Activated CD8-positive, alpha-beta memory T cell treated with anti-CD3 and anti-CD28 coated beads, Interleukin-2, amount 50 U/mL, for 24 hours (primary cell): ENCODE results near the gene UBXN6.
A peak's percentile ranks its signal among the peaks of the same experiment; 100 is the strongest.

Experiments
- DNase-seq: peaks from one replicate; pipeline ENCODE4 v3.0.0-alpha.2; 2020; ENCODE audit errors: extremely low read depth

Gene UBXN6

DNA sequence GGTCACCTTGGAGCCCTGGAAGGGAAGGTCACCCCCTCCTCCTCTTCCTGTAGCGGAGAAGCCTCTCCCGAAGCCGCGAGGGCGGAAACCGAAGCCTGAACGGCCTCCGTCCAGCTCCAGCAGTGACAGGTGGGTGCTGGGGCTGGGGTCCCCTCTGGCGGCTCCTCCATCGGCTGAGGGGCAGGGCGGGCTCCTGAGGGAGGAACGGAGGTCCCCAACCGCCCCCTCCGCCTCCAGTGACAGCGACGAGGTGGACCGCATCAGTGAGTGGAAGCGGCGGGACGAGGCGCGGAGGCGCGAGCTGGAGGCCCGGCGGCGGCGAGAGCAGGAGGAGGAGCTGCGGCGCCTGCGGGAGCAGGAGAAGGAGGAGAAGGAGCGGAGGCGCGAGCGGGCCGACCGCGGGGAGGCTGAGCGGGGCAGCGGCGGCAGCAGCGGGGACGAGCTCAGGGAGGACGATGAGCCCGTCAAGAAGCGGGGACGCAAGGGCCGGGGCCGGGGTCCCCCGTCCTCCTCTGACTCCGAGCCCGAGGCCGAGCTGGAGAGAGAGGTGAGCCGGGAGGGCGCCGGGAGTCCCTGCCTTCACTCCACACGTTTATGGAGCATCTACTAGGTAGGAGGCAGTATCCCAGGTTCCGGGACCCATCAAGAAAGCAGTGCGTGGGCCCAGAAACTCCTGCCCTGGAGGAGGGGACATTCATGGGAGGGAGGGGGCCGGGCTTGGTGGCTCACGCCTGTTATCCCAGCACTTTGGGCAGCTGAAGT, 36.5 kb upstream of the UBXN6 start:
- no peak for DNase-seq

DNA sequence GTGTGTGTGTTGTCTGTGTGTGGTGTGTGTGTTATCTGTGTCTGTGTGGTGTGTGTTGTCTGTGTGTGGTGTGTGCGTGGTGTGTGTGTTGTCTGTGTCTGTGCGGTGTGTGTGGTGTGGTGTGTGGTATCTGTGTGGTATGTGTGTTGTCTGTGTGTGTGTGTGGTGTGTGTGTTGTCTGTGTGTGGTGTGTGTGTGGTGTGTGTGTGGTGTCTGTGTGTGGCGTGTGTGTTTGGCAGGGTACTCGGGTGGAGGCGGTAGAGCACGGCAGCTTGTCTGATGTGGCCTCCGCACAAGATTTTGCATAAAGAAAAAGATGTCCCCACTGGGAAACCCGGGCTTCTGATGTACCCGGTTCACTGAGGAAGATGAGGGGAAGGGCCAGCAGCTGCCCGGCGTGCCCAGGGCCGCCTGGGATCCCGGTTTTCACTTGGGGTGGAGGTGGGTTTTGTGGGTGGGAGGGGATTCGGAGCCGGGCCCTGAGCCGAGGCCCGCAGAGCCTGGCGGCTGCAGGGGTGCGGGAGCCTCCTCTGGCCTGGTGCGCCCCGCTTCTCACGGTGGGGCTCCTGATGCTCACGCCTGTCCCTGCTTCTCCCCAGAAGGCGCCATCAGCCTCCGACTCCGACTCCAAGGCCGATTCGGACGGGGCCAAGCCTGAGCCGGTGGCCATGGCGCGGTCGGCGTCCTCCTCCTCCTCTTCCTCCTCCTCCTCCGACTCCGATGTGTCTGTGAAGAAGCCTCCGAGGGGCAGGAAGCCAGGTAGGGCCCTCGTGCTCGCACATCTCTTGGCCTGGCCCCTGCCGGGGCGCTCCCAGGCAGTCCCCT, 35.7 kb upstream of the UBXN6 start:
- no peak for DNase-seq

- no peak for DNase-seq
These were observed 34.9 kb upstream of the UBXN6 start for GRCh38 chr19:4492337-4493103.

DNA sequence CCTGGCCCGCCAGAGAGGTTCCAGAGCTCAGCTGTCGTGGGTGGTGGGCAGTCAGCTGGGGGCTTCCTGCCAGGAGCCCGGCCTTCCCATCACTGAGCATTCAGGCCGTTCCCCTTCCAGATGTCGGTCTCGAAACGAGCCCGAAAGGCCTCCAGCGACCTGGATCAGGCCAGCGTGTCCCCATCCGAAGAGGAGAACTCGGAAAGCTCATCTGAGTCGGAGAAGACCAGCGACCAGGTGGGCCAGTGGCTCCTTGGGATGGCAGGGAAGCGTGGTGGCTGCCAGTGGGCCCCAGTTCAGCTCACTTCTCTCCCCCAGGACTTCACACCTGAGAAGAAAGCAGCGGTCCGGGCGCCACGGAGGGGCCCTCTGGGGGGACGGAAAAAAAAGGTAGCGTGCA, 33.9 kb upstream of the UBXN6 start:
- DNase-seq, result no peak

DNA sequence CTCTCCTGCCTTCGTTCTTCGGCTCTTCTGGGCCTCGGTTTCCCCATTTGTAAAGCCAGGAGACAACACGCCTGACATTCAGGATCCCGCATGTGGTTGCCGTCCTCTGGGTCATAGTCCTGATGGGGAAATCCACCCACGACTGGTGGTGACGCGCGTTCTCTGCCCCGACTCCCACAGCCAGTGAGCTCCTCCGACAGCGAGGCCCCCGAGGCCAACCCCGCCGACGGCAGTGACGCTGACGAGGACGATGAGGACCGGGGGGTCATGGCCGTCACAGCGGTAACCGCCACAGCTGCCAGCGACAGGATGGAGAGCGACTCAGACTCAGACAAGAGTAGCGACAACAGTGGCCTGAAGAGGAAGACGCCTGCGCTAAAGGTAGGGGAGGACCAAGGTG, 30.9 kb upstream of the UBXN6 start:
- DNase-seq, result no peak

DNA sequence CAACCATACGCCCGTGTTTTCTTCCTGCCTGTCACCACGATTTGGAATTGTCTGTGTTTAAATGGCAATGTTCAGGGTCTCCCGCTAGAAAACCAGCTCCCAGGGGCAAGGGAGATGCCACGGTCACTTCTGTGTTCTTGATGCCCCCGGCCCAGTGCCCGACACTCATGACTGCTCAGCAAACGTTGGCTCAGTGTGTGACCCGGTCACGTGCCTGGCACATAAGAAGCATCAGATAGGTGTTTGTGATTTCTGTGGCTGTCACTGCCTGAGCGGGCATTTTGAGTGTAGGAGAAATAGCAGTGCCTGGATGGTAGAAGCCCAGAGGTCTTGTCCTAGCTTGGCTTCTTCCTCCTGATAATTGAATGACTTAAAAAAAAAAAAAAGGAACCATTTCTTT, 30.0 kb upstream of the UBXN6 start:
- no peak for DNase-seq

- DNase-seq, result no peak
These were observed 25.8 kb upstream of the UBXN6 start for GRCh38 chr19:4483385-4483784.

GRCh38 chr19:4482721-4483364, 25.2 kb upstream of the UBXN6 start:
- no peak for DNase-seq

DNA sequence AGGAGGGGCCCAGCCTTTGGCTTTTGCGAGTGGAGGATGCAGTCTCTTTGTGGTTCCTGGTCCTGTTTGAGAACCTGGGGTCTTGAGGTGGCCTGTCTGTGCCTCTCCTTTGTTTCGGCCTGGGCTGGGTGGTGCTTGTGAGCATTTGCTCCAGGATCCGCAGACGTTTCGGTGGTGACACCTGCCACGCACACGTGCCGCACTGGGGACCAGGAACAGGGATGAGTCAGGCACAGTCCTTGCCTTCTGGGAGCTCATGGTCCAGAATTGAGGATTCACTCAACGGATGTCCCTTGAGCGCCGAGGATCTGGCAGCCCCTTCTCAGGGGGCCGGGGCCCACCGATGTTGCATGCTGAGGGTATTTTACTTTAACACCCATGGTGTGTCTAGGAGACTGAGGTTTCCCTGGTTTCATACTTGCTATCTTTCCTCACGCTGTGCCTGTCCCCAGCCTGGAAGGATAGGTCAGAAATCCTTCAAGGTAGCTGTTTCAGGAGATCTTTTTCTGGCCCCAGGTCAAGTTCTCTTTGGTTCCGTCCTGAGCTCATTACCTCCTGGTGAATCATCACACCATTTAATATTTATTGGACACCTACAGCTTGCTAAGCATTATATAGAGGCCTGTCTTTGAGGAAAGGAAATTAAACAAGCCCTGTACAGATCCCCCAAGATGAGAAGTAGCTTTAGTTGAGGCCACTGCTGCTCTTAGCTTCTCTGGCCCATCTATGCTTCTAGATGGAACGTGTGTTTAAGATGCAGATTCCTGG, 19.6 kb upstream of the UBXN6 start:
- DNase-seq, result no peak

DNA sequence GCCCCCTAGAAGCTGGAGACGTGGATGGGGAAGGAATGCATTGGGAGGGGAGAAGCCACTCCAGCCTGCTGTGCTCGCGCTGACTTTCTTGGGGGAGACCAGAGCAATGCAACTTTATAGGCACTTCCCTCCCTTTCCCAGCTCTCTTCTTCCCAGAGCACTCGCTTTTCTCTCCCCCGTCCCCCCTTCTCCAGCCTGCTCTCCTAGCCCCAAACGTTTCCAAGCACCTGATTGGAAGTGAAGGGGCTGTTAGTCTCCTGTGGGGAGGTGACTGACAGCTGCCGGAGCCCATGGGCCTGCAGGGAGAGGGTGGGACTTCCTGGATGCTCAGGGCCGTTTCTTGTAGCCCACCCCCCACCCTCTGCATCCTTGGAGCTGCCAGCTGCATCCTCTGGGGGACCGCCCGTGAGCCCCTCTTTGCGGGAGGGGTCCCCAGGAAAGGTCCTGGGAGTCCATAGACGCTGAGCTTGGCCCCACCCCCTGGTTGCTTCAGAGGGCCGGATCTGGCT, 17.0 kb upstream of the UBXN6 start:
- DNase-seq, result no peak

GRCh38 chr19:4473763-4474513, 16.3 kb upstream of the UBXN6 start:
- no peak for DNase-seq

- DNase-seq, result no peak
These were observed 15.6 kb upstream of the UBXN6 start for GRCh38 chr19:4473011-4473762.

GRCh38 chr19:4472174-4472974, 14.8 kb upstream of the UBXN6 start, which contains the start of gene HDGFL2:
Gene HDGFL2 (plus strand): TSS chr19:4472297. CDS start chr19:4472351, 54 bp downstream.
- no peak for DNase-seq

DNA sequence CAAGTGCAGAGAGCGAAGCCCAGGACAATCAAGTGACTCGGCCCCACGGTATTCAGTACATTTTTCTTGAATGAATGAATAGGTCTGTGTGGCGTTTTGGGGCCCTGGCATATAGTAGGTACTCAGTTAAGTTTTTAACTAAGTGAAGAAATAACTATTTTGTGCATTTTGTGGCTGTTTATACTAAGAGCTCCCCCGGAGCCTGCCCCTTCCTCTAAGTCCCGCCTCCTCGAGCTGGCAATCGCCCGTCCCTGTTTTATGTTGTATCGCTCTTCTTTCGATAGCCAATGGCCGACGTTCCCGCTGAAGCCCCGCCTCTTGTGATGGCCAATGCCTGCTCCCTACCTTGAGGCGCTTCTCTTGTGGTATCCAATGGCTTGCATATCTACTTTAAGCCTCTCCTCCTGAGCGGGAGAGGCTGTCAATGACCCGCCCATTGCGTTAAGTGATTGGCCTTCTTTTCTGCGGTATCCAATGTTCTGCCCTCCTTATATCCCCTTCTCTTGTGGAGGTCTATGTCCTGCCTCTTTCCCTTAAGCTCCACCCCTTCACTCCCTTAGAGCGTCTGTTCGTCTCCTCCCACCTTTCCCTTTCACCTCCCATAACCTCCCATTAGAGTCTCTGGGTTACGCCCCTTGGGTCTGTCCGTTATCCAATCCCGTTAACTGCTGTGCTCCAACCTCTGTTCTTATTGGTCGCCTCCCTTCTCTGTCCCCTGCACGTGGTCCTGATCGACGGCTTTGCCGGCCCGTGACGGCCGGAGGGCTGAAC, 14.0 kb upstream of the UBXN6 start:
- peak; percentile 96 for DNase-seq

GRCh38 chr19:4467835-4468234, 10.2 kb upstream of the UBXN6 start:
- DNase-seq, result no peak

- no peak for DNase-seq
These were observed 7.4 kb upstream of the UBXN6 start for GRCh38 chr19:4464815-4465581.
